Body of pancreas (tissue), 4 donors: ENCODE data around the gene CCL11. TPM values are rescaled to one million over a fixed set of nuclear protein-coding genes. Genes with fewer than 3 reads are reported as not detected.

ENCODE experiments used
- ATAC-seq: fragments of 150-250 bp; one replicate; pipeline ENCODE4 v1.9.1; 2016
- DNase-seq, 4 donors: peaks; one replicate each; pipeline ENCODE4 v3.0.0-alpha.2; 2019
- H3K27ac ChIP-seq, 4 donors: fragments of 200-600 bp; sonication (generic); 1 replicate in 3 of 4; 2 replicates in 1 of 4; pipeline versions ENCODE4 v1.5.1 to v1.6.1; 2016 to 2019; ENCODE audit warnings: mild to moderate bottlenecking in 1 of 4, mixed read lengths in 1 of 4, moderate library complexity in 1 of 4
- H3K27me3 ChIP-seq, 2 donors: fragments of 200-600 bp; sonication (generic); one replicate each; pipeline ENCODE4 v1.6.0; 2016; ENCODE audit warnings: mild to moderate bottlenecking in 1 of 2
- H3K36me3 ChIP-seq, 2 donors: fragments of 200-600 bp; sonication (generic); replicated peaks in 1 of 2; 2 replicates each; pipeline ENCODE4 v1.5.1; 2016; ENCODE audit warnings: low read depth in 2 of 2; ENCODE audit not compliant: insufficient read depth in 1 of 2
- H3K4me1 ChIP-seq: fragments of 200-600 bp; sonication (generic); one replicate; pipeline ENCODE4 v1.6.0; 2016
- H3K4me3 ChIP-seq, 2 donors: fragments of 200-600 bp; sonication (generic); 1 replicate in 1 of 2; 2 replicates in 1 of 2; pipeline ENCODE4 v1.5.1; 2016 to 2019
- H3K9me3 ChIP-seq, 3 donors: fragments of 200-600 bp; sonication (generic); 1 replicate in 2 of 3; 2 replicates in 1 of 3; pipeline ENCODE4 v1.5.1; 2016
- CTCF ChIP-seq, 7 experiments: fragments of 450-650 bp in 4 of 7; fragments of 200-600 bp in 3 of 7; sonication (generic) in 3 of 7; IDR thresholded peaks; one replicate each; pipeline ENCODE4 v1.5.1; 2016 to 2019; ENCODE audit warnings: antibody characterized with exemption in 7 of 7
- POLR2A ChIP-seq, 3 donors: fragments of 450-650 bp; IDR thresholded peaks; one replicate each; pipeline ENCODE4 v1.6.1; 2016; ENCODE audit warnings: antibody characterized with exemption in 3 of 3, mild to moderate bottlenecking in 2 of 3
- WGBS, 2 donors: methylation state at CpG; one replicate each; pipeline ENCODE4 v1.1.5; 2017; 5-methylcytosine and 5-hydroxymethylcytosine counted together
- intact Hi-C: fragments of 100-400 bp; cut with DNase I; formaldehyde crosslinking; loops from one replicate; pipeline ENCODE4 v1.15.1; 2023
- total RNA-seq, 2 donors: library from RNA; depleted of rRNA; stranded (reverse); fragments of >200 nt; gene quantifications; one replicate each; pipeline ENCODE4 v1.1.0, GENCODE V29; 2016

CCL11 gene
- total RNA-seq, 2 donors from 2014 or later: not detected

- WGBS, 2 donors: 33 to 40% methylated on average over 3 of the region's 3 CpGs
- TF ChIP-seq CTCF (IDR thresholded peaks at IDR 0.05) (no peak), POLR2A (IDR thresholded peaks at IDR 0.05) (no peak)
- DNase-seq (peak in 1 of 4 donors; percentile 14), ATAC-seq (no peak)
- H3K27me3 ChIP-seq: no peaks in the 10 kb centered on the region
- no peaks in the 10 kb centered on the region for H3K36me3 ChIP-seq
- H3K9me3 ChIP-seq: no peaks in the 10 kb centered on the region
- H3K4me1 ChIP-seq: no peaks in the 10 kb centered on the region
- H3K4me3 ChIP-seq: no peak overlapping the region
- intact Hi-C loops: loop anchor here (10.0 kb wide), 1 partner anchor 102 kb away; no protein-coding TSS in a partner anchor
- H3K27ac ChIP-seq: no peak overlapping the region
These were observed 21.6 kb downstream of the CCL11 start for GRCh38 chr17:34307110-34307509.

GRCh38 chr17:34308371-34308770, 22.8 kb downstream of the CCL11 start:
- Histone ChIP-seq H3K27me3 (no peaks in the 10 kb centered on the region), H3K27ac (no peak overlapping the region), H3K4me3 (no peak overlapping the region), H3K36me3 (no peaks in the 10 kb centered on the region), H3K4me1 (no peaks in the 10 kb centered on the region), H3K9me3 (no peaks in the 10 kb centered on the region)
- DNase-seq (no peak), ATAC-seq (no peak)
- intact Hi-C loops: loop anchor here (10.0 kb wide), 1 partner anchor 104 kb away; no protein-coding TSS in a partner anchor
- TF ChIP-seq POLR2A (IDR thresholded peaks at IDR 0.05) (no peak), CTCF (IDR thresholded peaks at IDR 0.05) (no peak)

- H3K36me3 ChIP-seq: no peaks in the 10 kb centered on the region
- H3K9me3 ChIP-seq: no peaks in the 10 kb centered on the region
- intact Hi-C loops: no loop called here
- no peak overlapping the region for H3K4me3 ChIP-seq
- DNase-seq (no peak), ATAC-seq (no peak)
- no peak for TF ChIP-seq POLR2A (IDR thresholded peaks at IDR 0.05)
- no peak for TF ChIP-seq CTCF (IDR thresholded peaks at IDR 0.05)
- H3K27ac ChIP-seq: no peak overlapping the region
- H3K4me1 ChIP-seq: no peaks in the 10 kb centered on the region
- 67 to 71% methylated on average over 7 of the region's 7 CpGs for WGBS, 2 donors
- H3K27me3 ChIP-seq: no peaks in the 10 kb centered on the region
These were observed 25.7 kb downstream of the CCL11 start for GRCh38 chr17:34311291-34311690.

GRCh38 chr17:34312080-34312479, 26.5 kb downstream of the CCL11 start:
- no peaks in the 10 kb centered on the region for H3K9me3 ChIP-seq

More at GRCh38 chr17:34312080-34312479, 26.5 kb downstream of the CCL11 start:
- Histone ChIP-seq H3K4me1 (no peaks in the 10 kb centered on the region), H3K27me3 (no peaks in the 10 kb centered on the region), H3K4me3 (no peak overlapping the region), H3K36me3 (no peaks in the 10 kb centered on the region), H3K27ac (peak overlapping the region in 1 of 4 donors; percentile 12)
- WGBS, 2 donors: 25 to 29% methylated on average over 5 of the region's 5 CpGs
- TF ChIP-seq CTCF (IDR thresholded peaks at IDR 0.05) (no peak), POLR2A (IDR thresholded peaks at IDR 0.05) (no peak)
- intact Hi-C loops: no loop called here
- DNase-seq (no peak), ATAC-seq (peak; percentile 38)
